ENCODE measurements around the gene FKRP. TPM values are rescaled to one million over a fixed set of nuclear protein-coding genes. Genes with fewer than 3 reads are reported as not detected.

The FKRP gene
- total and polyA plus RNA-seq, 4 experiments from 2014 or later = 3.0 to 28.9 (median 15.1) TPM

DNA sequence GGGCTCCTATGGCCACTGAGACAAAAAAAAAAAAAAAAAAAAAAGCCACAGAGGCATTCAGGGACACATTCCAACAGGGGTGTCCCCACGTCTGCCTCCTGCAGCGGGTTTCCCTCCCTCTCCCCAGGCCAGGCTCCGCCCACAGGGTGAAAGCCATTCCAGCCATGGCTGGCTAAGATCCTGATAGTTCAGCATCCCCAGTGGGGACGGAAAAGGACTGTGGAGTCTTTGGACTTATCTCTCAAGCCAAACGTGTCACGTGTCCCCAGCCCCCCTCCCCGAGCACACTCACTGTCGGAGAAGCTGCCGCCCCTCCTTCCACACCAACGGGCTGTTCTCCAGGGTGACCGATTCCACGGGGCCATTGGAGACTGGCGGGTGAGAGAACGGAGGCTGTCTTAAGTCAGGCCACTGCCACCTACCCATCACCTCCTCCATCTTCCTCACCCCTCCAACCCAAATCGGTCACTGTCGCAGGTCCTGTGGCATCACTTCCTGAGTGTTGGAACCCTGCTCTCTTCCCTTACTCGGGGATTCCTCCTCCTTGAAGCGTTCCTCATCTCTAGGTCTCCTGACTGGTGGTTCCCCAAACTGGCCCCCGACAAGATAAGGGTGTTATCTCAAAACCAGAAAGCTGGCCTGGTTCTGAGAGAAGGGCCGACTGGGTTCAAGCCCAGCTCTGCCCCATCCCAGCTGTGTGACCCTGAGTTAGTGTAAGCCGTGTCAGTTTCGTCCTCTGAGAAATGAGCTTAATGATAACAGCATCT, 9.1 kb upstream of the FKRP start:
- Mint-ChIP-seq H3K27me3 (no peaks in the 10 kb centered on the region), H3K4me3 (no peak overlapping the region), H3K4me1 (peaks cover 12 to 24% (median 16%) of the 10 kb centered on the region in 4 donors), H3K36me3 (peaks cover 13 to 56% of the 10 kb centered on the region in 2 donors), H3K27ac (peak overlapping the region in 1 of 7 donors; percentile 69), H3K9me3 (peaks cover 0 to 3% (median 0%) of the 10 kb centered on the region in 8 donors)
- no peak overlapping the region for H3K27ac ChIP-seq (ENCODE audit: low read depth, low read length)
- peaks cover 53% of the 10 kb centered on the region for H3K36me3 ChIP-seq (ENCODE audit: insufficient read depth, low read length)
- H3K27me3 ChIP-seq (ENCODE audit: insufficient read depth, low read length) = no peaks in the 10 kb centered on the region
- H3K4me1 ChIP-seq (ENCODE audit: insufficient read depth, low read length) = peaks cover 13% of the 10 kb centered on the region
- no peak overlapping the region for H3K4me3 ChIP-seq (ENCODE audit: low read length in 2 of 2)
- ChIA-PET POLR2A (ENCODE audit: partially characterized antibody) (no interaction called here), CTCF (ENCODE audit: partially characterized antibody) (interaction anchor here (0.6 to 1.1 kb wide), 2 partner anchors 12 to 33 kb away, joined by 3 to 9 read pairs; no protein-coding TSS in a partner anchor)
- no peak for DNase-seq
- intact Hi-C loops (cut with micrococcal nuclease) = no loop called here
- no peaks in the 10 kb centered on the region for H3K9me3 ChIP-seq (ENCODE audit: control insufficient read depth in 1 of 2, low read length in 2 of 2)

GRCh38 chr19:46737298-46737654, 8.6 kb upstream of the FKRP start:
- intact Hi-C loops (cut with micrococcal nuclease) = no loop called here
- H3K27me3 Mint-ChIP-seq = no peaks in the 10 kb centered on the region

DNA sequence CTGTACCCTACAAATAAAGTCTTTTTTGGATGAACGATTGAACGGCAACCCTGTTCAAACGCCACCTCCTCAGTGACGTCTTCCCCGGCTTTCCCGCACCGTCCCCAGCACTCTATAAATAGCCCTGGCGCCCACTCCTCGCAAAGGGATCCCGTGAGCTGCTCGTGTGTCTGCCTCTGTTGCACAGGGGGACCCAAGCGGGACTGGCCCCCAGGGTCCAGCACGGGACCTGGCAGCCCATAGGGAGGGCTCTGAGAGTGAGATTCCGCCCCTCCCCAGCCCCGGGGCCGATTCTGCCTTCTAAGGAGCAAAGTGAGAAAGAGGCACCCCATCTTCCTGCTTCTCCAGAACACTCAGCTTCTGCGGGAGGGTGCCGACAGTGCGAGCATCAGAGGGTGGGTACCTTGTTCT, 8.1 kb upstream of the FKRP start:
- H3K27ac ChIP-seq (ENCODE audit: low read depth, low read length) = no peak overlapping the region
- no peaks in the 10 kb centered on the region for H3K9me3 Mint-ChIP-seq
- CTCF ChIA-PET (ENCODE audit: partially characterized antibody) = interaction anchor here (1.1 kb wide), 1 partner anchor 34 kb away, joined by 9 read pairs; no protein-coding TSS in a partner anchor
- H3K4me3 ChIP-seq (ENCODE audit: low read length in 2 of 2) = no peak overlapping the region
- H3K36me3 Mint-ChIP-seq = peaks cover 8 to 52% of the 10 kb centered on the region in 2 donors
- intact Hi-C loops (cut with micrococcal nuclease) = no loop called here
- peak overlapping the region in 2 of 7 donors; percentile 13 to 55 for H3K27ac Mint-ChIP-seq
- peaks cover 50% of the 10 kb centered on the region for H3K36me3 ChIP-seq (ENCODE audit: insufficient read depth, low read length)
- POLR2A ChIA-PET (ENCODE audit: partially characterized antibody) = no interaction called here
- no peaks in the 10 kb centered on the region for H3K27me3 Mint-ChIP-seq
- DNase-seq = no peak
- no peaks in the 10 kb centered on the region for H3K9me3 ChIP-seq (ENCODE audit: control insufficient read depth in 1 of 2, low read length in 2 of 2)
- H3K4me1 ChIP-seq (ENCODE audit: insufficient read depth, low read length) = peaks cover 19% of the 10 kb centered on the region
- H3K4me3 Mint-ChIP-seq = no peak overlapping the region
- H3K27me3 ChIP-seq (ENCODE audit: insufficient read depth, low read length) = no peaks in the 10 kb centered on the region
- H3K4me1 Mint-ChIP-seq = peaks cover 18 to 34% (median 23%) of the 10 kb centered on the region in 4 donors

More at GRCh38 chr19:46737298-46737654, 8.6 kb upstream of the FKRP start:
- Histone ChIP-seq H3K4me3 (ENCODE audit: low read length in 2 of 2) (no peak overlapping the region), H3K27me3 (ENCODE audit: insufficient read depth, low read length) (no peaks in the 10 kb centered on the region), H3K9me3 (ENCODE audit: control insufficient read depth in 1 of 2, low read length in 2 of 2) (no peaks in the 10 kb centered on the region), H3K36me3 (ENCODE audit: insufficient read depth, low read length) (peaks cover 53% of the 10 kb centered on the region), H3K27ac (ENCODE audit: low read depth, low read length) (no peak overlapping the region), H3K4me1 (ENCODE audit: insufficient read depth, low read length) (peaks cover 19% of the 10 kb centered on the region)
- peak overlapping the region in 2 of 7 donors; percentile 55 to 69 for H3K27ac Mint-ChIP-seq
- peaks cover 8 to 53% of the 10 kb centered on the region in 2 donors for H3K36me3 Mint-ChIP-seq
- H3K4me3 Mint-ChIP-seq = no peak overlapping the region
- CTCF ChIA-PET (ENCODE audit: partially characterized antibody) = interaction anchor here (0.6 to 1.1 kb wide), 2 partner anchors 11 to 34 kb away, joined by 3 to 9 read pairs; no protein-coding TSS in a partner anchor
- no peak for DNase-seq
- H3K4me1 Mint-ChIP-seq = peaks cover 17 to 30% (median 20%) of the 10 kb centered on the region in 4 donors
- POLR2A ChIA-PET (ENCODE audit: partially characterized antibody) = no interaction called here
- peaks cover 0 to under 1% (median 0%) of the 10 kb centered on the region in 8 donors for H3K9me3 Mint-ChIP-seq

GRCh38 chr19:46739290-46739771, 6.5 kb upstream of the FKRP start:
- H3K27ac ChIP-seq (ENCODE audit: low read depth, low read length) = no peak overlapping the region
- H3K36me3 Mint-ChIP-seq = peaks cover 8 to 44% of the 10 kb centered on the region in 2 donors
- H3K4me1 ChIP-seq (ENCODE audit: insufficient read depth, low read length) = peaks cover 29% of the 10 kb centered on the region
- H3K27me3 ChIP-seq (ENCODE audit: insufficient read depth, low read length) = no peaks in the 10 kb centered on the region
- H3K9me3 Mint-ChIP-seq = no peaks in the 10 kb centered on the region
- H3K27ac Mint-ChIP-seq = peak overlapping the region in 2 of 7 donors; percentile 14 to 62
- DNase-seq = no peak
- intact Hi-C loops (cut with micrococcal nuclease) = no loop called here
- no peaks in the 10 kb centered on the region for H3K9me3 ChIP-seq (ENCODE audit: control insufficient read depth in 1 of 2, low read length in 2 of 2)
- H3K4me3 Mint-ChIP-seq = no peak overlapping the region
- no peak overlapping the region for H3K4me3 ChIP-seq (ENCODE audit: low read length in 2 of 2)
- H3K27me3 Mint-ChIP-seq = no peaks in the 10 kb centered on the region
- POLR2A ChIA-PET (ENCODE audit: partially characterized antibody) = no interaction called here
- CTCF ChIA-PET (ENCODE audit: partially characterized antibody) = interaction anchor here (0.6 to 7.2 kb wide), 4 partner anchors 9 to 256 kb away, joined by 3 to 52 read pairs (median 4); no protein-coding TSS in a partner anchor
- H3K4me1 Mint-ChIP-seq = peaks cover 27 to 50% (median 34%) of the 10 kb centered on the region in 4 donors
- H3K36me3 ChIP-seq (ENCODE audit: insufficient read depth, low read length) = peaks cover 35% of the 10 kb centered on the region

DNA sequence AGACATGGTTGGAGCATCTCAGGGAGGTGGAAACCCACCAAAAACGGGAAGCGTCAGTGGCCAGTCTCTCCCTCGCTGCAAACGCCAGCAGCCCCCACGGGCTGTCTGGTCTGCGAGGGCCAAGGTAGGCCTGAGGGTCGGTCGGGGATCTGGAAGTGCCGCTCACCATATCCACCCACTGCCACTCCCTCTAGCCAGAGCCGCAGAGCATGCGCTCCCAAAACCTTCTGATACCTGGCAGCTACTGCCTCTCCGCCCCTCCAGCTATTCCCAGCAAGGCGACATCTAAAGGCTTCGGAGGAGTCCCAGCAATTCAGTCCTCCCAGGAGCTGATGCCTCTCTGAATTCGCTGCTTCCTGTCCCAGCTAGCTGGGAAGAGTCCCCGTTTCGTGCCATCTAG, 4.4 kb upstream of the FKRP start:
- ChIA-PET POLR2A (ENCODE audit: partially characterized antibody) (interaction anchor here (1.0 to 1.3 kb wide), 2 partner anchors 8 to 12 kb away, joined by 4 to 7 read pairs; no protein-coding TSS in a partner anchor), CTCF (ENCODE audit: partially characterized antibody) (interaction anchor here (1.1 to 7.2 kb wide), 6 partner anchors 9 to 204 kb away, joined by 3 to 52 read pairs (median 11); no protein-coding TSS in a partner anchor)
- peaks cover 40% of the 10 kb centered on the region for H3K4me1 ChIP-seq (ENCODE audit: insufficient read depth, low read length)

DNA sequence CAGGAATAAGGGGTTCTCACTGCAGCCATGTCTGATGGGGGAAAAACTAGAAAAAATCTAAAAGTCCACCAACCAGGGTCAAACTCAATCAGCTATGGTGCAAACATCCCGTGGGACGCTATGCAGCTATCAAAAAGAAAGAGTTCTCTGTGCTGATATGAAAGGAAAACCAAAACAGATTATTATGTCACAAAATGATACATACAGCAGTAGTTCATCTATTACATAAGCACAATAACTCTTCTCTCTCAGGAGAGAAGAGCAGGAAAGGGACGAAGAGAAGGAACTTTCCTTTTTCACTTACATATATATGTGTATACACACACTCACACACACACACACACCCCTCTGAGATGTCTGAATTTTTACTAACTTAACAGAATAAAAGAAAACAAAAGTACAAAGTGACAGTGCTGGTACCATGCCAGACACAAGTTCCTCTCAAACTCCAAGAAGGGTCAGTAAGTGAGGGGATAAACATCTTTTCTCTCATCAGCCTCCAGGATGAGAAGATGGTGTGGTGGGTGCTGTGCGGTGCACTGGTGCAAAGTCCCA, 2.9 kb upstream of the FKRP start:
- no peaks in the 10 kb centered on the region for H3K9me3 Mint-ChIP-seq
- Histone ChIP-seq H3K9me3 (ENCODE audit: control insufficient read depth in 1 of 2, low read length in 2 of 2) (no peaks in the 10 kb centered on the region), H3K4me1 (ENCODE audit: insufficient read depth, low read length) (peaks cover 47% of the 10 kb centered on the region), H3K36me3 (ENCODE audit: insufficient read depth, low read length) (peaks cover 21% of the 10 kb centered on the region), H3K27ac (ENCODE audit: low read depth, low read length) (no peak overlapping the region), H3K27me3 (ENCODE audit: insufficient read depth, low read length) (no peaks in the 10 kb centered on the region), H3K4me3 (ENCODE audit: low read length in 2 of 2) (no peak overlapping the region)
- H3K4me3 Mint-ChIP-seq = peak overlapping the region in 2 of 8 donors; percentile 17 to 46
- DNase-seq = no peak
- peaks cover 43 to 77% (median 55%) of the 10 kb centered on the region in 4 donors for H3K4me1 Mint-ChIP-seq
- ChIA-PET CTCF (ENCODE audit: partially characterized antibody) (interaction anchor here (1.3 to 7.2 kb wide), 6 partner anchors 10 to 98 kb away, joined by 3 to 52 read pairs (median 11); no protein-coding TSS in a partner anchor), POLR2A (ENCODE audit: partially characterized antibody) (no interaction called here)
- H3K36me3 Mint-ChIP-seq = peaks cover 5 to 29% of the 10 kb centered on the region in 2 donors
- intact Hi-C loops (cut with micrococcal nuclease) = no loop called here
- H3K27me3 Mint-ChIP-seq = no peaks in the 10 kb centered on the region
- H3K27ac Mint-ChIP-seq = peak overlapping the region in 5 of 7 donors; percentile 13 to 70 (median 35)

More for the DNA sequence above, 4.4 kb upstream of the FKRP start:
- H3K27me3 ChIP-seq (ENCODE audit: insufficient read depth, low read length) = no peaks in the 10 kb centered on the region
- H3K27ac ChIP-seq (ENCODE audit: low read depth, low read length) = no peak overlapping the region
- Mint-ChIP-seq H3K4me3 (peak overlapping the region in 1 of 8 donors; percentile 20), H3K4me1 (peaks cover 35 to 63% (median 43%) of the 10 kb centered on the region in 4 donors), H3K36me3 (peaks cover 8 to 39% of the 10 kb centered on the region in 2 donors), H3K27me3 (no peaks in the 10 kb centered on the region), H3K9me3 (no peaks in the 10 kb centered on the region), H3K27ac (no peak overlapping the region)
- no peaks in the 10 kb centered on the region for H3K9me3 ChIP-seq (ENCODE audit: control insufficient read depth in 1 of 2, low read length in 2 of 2)
- H3K36me3 ChIP-seq (ENCODE audit: insufficient read depth, low read length) = peaks cover 34% of the 10 kb centered on the region
- no peak overlapping the region for H3K4me3 ChIP-seq (ENCODE audit: low read length in 2 of 2)
- DNase-seq = no peak
- intact Hi-C loops (cut with micrococcal nuclease) = no loop called here
